DOHH2 (cell line): ENCODE data around the gene ACP4.

Experiments
- CTCF ChIP-seq: fragments of 200-600 bp; sonication (generic); IDR thresholded peaks from one replicate; pipeline ENCODE4 v1.5.1; 2014; ENCODE audit warnings: antibody characterized with exemption, mild to moderate bottlenecking, low read depth, low read length; ENCODE audit not compliant: poor library complexity, severe bottlenecking
- EZH2phosphoT487 ChIP-seq: fragments of 200-600 bp; sonication (generic); IDR thresholded peaks from 2 replicates; pipeline ENCODE4 v1.6.1; 2017; ENCODE audit warnings: borderline replicate concordance, mild to moderate bottlenecking, antibody characterized with exemption, low read length, moderate library complexity, mixed read lengths

- TF ChIP-seq CTCF (no peak), EZH2phosphoT487 (no peak)
Measured at GRCh38 chr19:50759886-50760285, 30.3 kb upstream of the ACP4 start.
